K562 (cell line): ENCODE results near the gene GALNT9.

Source experiments
- FOXK2 ChIP-seq, 2 experiments: fragments of 450-650 bp; IDR thresholded peaks in 1 of 2; conservative IDR thresholded peaks in 1 of 2; 2 replicates each; pipeline ENCODE4 v1.6.1; 2016; ENCODE audit warnings: low read depth in 2 of 2, mild to moderate bottlenecking in 1 of 2
- HDAC2 ChIP-seq: fragments of 450-650 bp; IDR thresholded peaks from 2 replicates; pipeline ENCODE4 v1.6.1; 2016; ENCODE audit warnings: mild to moderate bottlenecking
- JUN ChIP-seq, 2 experiments: sonication (generic) in 1 of 2; formaldehyde crosslinking in 1 of 2; IDR thresholded peaks; 2 replicates each; pipeline versions ENCODE4 v1.6.1 to v1.8.0; 2012 to 2022; ENCODE audit warnings: borderline replicate concordance in 2 of 2, mild to moderate bottlenecking in 2 of 2, improper control_type of control experiment in 1 of 2, low read depth in 1 of 2, low read length in 1 of 2, missing genetic modification reagents in 1 of 2
- SIN3A ChIP-seq, 2 experiments: fragments of 150-350 bp in 1 of 2; IDR thresholded peaks; 2 replicates each; pipeline ENCODE4 v1.6.1; 2011 to 2016; ENCODE audit warnings: borderline replicate concordance in 2 of 2, low read depth in 2 of 2, low read length in 2 of 2, mild to moderate bottlenecking in 2 of 2, moderate library complexity in 2 of 2; ENCODE audit not compliant: control insufficient read depth in 1 of 2
- TBP ChIP-seq: optimal IDR thresholded peaks from 2 replicates; pipeline ENCODE3; 2011; ENCODE audit warnings: low read depth, low read length, improper control_type of control experiment
- TF ChIP-seq, protein P1 (sequence below), 3 experiments: IDR thresholded peaks in 2 of 3; conservative IDR thresholded peaks in 1 of 3; 2 replicates each; pipeline ENCODE4 v1.5.1; 2011 to 2012; ENCODE audit warnings: low read length in 3 of 3, mild to moderate bottlenecking in 3 of 3, control low read depth in 2 of 3, improper control_type of control experiment in 1 of 3, inconsistent platforms in 1 of 3, low read depth in 1 of 3, mixed read lengths in 1 of 3, moderate library complexity in 1 of 3; ENCODE audit not compliant: insufficient read depth in 2 of 3
- TF ChIP-seq, protein P2 (sequence below): fragments of 450-650 bp; IDR thresholded peaks from 2 replicates; pipeline ENCODE4 v1.6.1; 2016

DNA sequence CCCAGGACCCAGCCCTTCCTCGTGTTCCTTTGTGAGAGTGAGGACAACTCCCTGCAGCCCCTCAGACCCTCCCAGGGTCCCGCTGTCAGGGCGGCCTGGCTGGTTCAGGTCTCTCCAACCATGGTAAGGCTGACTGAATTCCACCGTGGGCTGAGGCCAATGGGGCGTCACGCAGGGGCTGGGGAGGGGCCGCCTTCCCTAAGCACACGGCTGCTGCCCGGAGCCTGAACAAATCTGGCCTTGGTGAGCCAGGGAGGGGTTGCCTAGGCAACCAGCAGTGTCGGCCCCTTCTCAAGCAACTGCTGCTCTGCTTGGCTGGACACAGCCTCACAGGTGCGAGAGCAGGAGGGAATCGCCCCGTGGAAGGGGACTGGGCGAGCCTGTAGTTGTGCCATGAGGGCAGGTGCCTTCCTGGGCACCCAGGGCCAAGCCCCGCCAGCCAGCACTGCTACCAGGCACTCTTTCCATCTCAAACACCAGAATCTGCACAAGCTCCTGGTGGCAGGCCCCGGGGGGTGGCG lies 37.0 kb upstream of the GALNT9 start:
- no peak for TF ChIP-seq HDAC2
- no peak for TF ChIP-seq SIN3A (IDR thresholded peaks at IDR 0.05; ENCODE audit: borderline replicate concordance in 2 of 2, control insufficient read depth in 1 of 2, low read depth in 2 of 2, low read length in 2 of 2)
- no peak for TF ChIP-seq TBP
- TF ChIP-seq, protein P1, sequence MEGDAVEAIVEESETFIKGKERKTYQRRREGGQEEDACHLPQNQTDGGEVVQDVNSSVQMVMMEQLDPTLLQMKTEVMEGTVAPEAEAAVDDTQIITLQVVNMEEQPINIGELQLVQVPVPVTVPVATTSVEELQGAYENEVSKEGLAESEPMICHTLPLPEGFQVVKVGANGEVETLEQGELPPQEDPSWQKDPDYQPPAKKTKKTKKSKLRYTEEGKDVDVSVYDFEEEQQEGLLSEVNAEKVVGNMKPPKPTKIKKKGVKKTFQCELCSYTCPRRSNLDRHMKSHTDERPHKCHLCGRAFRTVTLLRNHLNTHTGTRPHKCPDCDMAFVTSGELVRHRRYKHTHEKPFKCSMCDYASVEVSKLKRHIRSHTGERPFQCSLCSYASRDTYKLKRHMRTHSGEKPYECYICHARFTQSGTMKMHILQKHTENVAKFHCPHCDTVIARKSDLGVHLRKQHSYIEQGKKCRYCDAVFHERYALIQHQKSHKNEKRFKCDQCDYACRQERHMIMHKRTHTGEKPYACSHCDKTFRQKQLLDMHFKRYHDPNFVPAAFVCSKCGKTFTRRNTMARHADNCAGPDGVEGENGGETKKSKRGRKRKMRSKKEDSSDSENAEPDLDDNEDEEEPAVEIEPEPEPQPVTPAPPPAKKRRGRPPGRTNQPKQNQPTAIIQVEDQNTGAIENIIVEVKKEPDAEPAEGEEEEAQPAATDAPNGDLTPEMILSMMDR (IDR thresholded peaks at IDR 0.05 in 2 of 3, conservative IDR thresholded peaks at IDR 0.05 in 1 of 3; ENCODE audit: insufficient read depth in 2 of 3, low read depth in 1 of 3, low read length in 3 of 3) = no peak
- TF ChIP-seq JUN (IDR thresholded peaks at IDR 0.05; ENCODE audit: borderline replicate concordance, low read depth, low read length) = no peak
- no peak for TF ChIP-seq JUN (CRISPR knock-in tag; IDR thresholded peaks at IDR 0.05; ENCODE audit: borderline replicate concordance)
- TF ChIP-seq, protein P2, sequence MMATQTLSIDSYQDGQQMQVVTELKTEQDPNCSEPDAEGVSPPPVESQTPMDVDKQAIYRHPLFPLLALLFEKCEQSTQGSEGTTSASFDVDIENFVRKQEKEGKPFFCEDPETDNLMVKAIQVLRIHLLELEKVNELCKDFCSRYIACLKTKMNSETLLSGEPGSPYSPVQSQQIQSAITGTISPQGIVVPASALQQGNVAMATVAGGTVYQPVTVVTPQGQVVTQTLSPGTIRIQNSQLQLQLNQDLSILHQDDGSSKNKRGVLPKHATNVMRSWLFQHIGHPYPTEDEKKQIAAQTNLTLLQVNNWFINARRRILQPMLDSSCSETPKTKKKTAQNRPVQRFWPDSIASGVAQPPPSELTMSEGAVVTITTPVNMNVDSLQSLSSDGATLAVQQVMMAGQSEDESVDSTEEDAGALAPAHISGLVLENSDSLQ = no peak
- no peak for TF ChIP-seq FOXK2 (conservative IDR thresholded peaks at IDR 0.05 in 1 of 2, IDR thresholded peaks at IDR 0.05 in 1 of 2; ENCODE audit: low read depth in 2 of 2)
